SK-N-MC (cell line): ENCODE data around the gene SLC5A2.

ENCODE experiments used
- EZH2 ChIP-seq: fragments of 200-600 bp; sonication (generic); IDR thresholded peaks from one replicate; pipeline ENCODE4 v1.6.1; 2017; ENCODE audit warnings: antibody characterized with exemption
- FOXP2 ChIP-seq: optimal IDR thresholded peaks from 2 replicates; pipeline ENCODE3; 2011; ENCODE audit warnings: mild to moderate bottlenecking, moderate library complexity; ENCODE audit not compliant: insufficient read depth; ENCODE audit errors: extremely low read length, control extremely low read depth
- POLR2AphosphoS5 ChIP-seq: IDR thresholded peaks from 2 replicates; pipeline ENCODE4 v1.6.1; 2012; ENCODE audit warnings: mild to moderate bottlenecking, low read depth, low read length, borderline replicate concordance

GRCh38 chr16:31435341-31436220, 47.3 kb upstream of the SLC5A2 start:
- TF ChIP-seq FOXP2 (no peak), POLR2AphosphoS5 (no peak), EZH2 (no peak)
